H1 (cell line): ENCODE measurements around the gene DEGS1. TPM values are rescaled to one million over a fixed set of nuclear protein-coding genes. Genes with fewer than 3 reads are reported as not detected.
"Not testable (repeated sequence)": the region's sequence is repeated elsewhere in the genome, so short reads cannot be mapped to it uniquely, and the experiment has no call there.

Experiments
- CTCF ChIA-PET: fragments of 300-600 bp; sonication (Branson Sonifier 250); formaldehyde crosslinking; loops from one replicate; lab custom pipeline; 2021; ENCODE audit not compliant: partially characterized antibody; lab: Charles Lee
- POLR2A ChIA-PET: fragments of 300-600 bp; sonication (Branson Sonifier 250); formaldehyde crosslinking; loops from one replicate; lab custom pipeline; 2021; ENCODE audit warnings: inconsistent platforms; ENCODE audit not compliant: partially characterized antibody; lab: Charles Lee
- DNase-seq, 2 experiments: peaks; one replicate each; pipeline versions ENCODE4 v3.0.0 to v3.0.0-alpha.2; 2010 to 2022; ENCODE audit warnings: low spot score in 2 of 2, low read depth in 1 of 2, mixed read lengths in 1 of 2
- FAIRE-seq: peaks from 2 replicates; lab custom pipeline; 2011; peaks lifted over from hg19 to GRCh38; lab: Jason Lieb, UNC
- H2AFZ ChIP-seq: 2 replicates; pipeline ENCODE4 v1.8.1; 2012; ENCODE audit warnings: low read length, inconsistent platforms
- H2AK5ac ChIP-seq: 2 replicates; pipeline ENCODE4 v1.6.1; 2013; ENCODE audit warnings: low read depth, low read length
- H2BK120ac ChIP-seq: replicated peaks from 2 replicates; pipeline ENCODE3; 2013; ENCODE audit warnings: low read depth, low read length, inconsistent platforms
- H2BK12ac ChIP-seq: 2 replicates; pipeline ENCODE4 v1.6.1; 2013; ENCODE audit warnings: low read depth, low read length
- H2BK15ac ChIP-seq: 2 replicates; pipeline ENCODE4 v1.6.1; 2013; ENCODE audit warnings: low read length
- H2BK20ac ChIP-seq: 2 replicates; pipeline ENCODE4 v1.6.1; 2013; ENCODE audit warnings: low read length
- H2BK5ac ChIP-seq: 2 replicates; pipeline ENCODE4 v1.6.1; 2013; ENCODE audit warnings: low read depth, low read length
- H3K14ac ChIP-seq: 2 replicates; pipeline ENCODE4 v1.6.1; 2013; ENCODE audit warnings: inconsistent platforms; ENCODE audit not compliant: insufficient read length
- H3K18ac ChIP-seq: 2 replicates; pipeline ENCODE4 v1.6.1; 2013; ENCODE audit warnings: low read length; ENCODE audit errors: extremely low read depth
- H3K23ac ChIP-seq: 2 replicates; pipeline ENCODE4 v1.6.1; 2013; ENCODE audit warnings: inconsistent platforms; ENCODE audit not compliant: insufficient read length
- H3K23me2 ChIP-seq: 2 replicates; pipeline ENCODE4 v1.6.1; 2013; ENCODE audit warnings: low read depth, low read length
- H3K27ac ChIP-seq: 2 replicates; pipeline ENCODE4 v1.6.1; 2011; ENCODE audit warnings: low read depth, low read length, inconsistent platforms
- H3K27me3 ChIP-seq, 4 experiments: replicated peaks in 1 of 4; 1 replicate in 1 of 4; 2 replicates in 3 of 4; pipeline versions ENCODE4 v1.6.1 to v1.8.1; 2011 to 2013; ENCODE audit warnings: low read length in 3 of 4, mild to moderate bottlenecking in 3 of 4, inconsistent platforms in 2 of 4, mixed read lengths in 2 of 4, moderate library complexity in 1 of 4; ENCODE audit not compliant: control insufficient read depth in 3 of 4, insufficient read depth in 3 of 4; ENCODE audit errors: extremely low read depth in 1 of 4
- H3K36me3 ChIP-seq, 4 experiments: 2 replicates each; pipeline versions ENCODE4 v1.6.1 to v1.8.1; 2011 to 2013; ENCODE audit warnings: mild to moderate bottlenecking in 4 of 4, low read length in 3 of 4, moderate library complexity in 2 of 4, control low read depth in 1 of 4, inconsistent platforms in 1 of 4; ENCODE audit not compliant: insufficient read depth in 4 of 4, control insufficient read depth in 2 of 4
- H3K4ac ChIP-seq: replicated peaks from 2 replicates; pipeline ENCODE3; 2013; ENCODE audit warnings: low read length, low read depth, mixed read lengths, inconsistent platforms; ENCODE audit not compliant: insufficient read length
- H3K4me1 ChIP-seq, 4 experiments: replicated peaks in 1 of 4; 1 replicate in 1 of 4; 2 replicates in 3 of 4; pipeline versions ENCODE4 v1.6.1 to v1.8.1; 2011 to 2013; ENCODE audit warnings: low read length in 3 of 4, inconsistent platforms in 2 of 4, mixed read lengths in 1 of 4; ENCODE audit not compliant: insufficient read depth in 4 of 4, control insufficient read depth in 3 of 4
- H3K4me2 ChIP-seq, 2 experiments: 2 replicates each; pipeline versions ENCODE4 v1.6.1 to v1.8.1; 2011 to 2013; ENCODE audit warnings: low read depth in 2 of 2, low read length in 2 of 2, control low read depth in 1 of 2, inconsistent platforms in 1 of 2, mild to moderate bottlenecking in 1 of 2; ENCODE audit not compliant: insufficient read depth in 1 of 2
- H3K4me3 ChIP-seq, 4 experiments: fragments of 200-600, 300-600 bp in 1 of 4; sonication (generic), shearing (Covaris generic), sonication (Bioruptor Twin) in 1 of 4; 2 replicates each; pipeline versions ENCODE4 v1.5.1 to v1.8.1; 2011 to 2016; ENCODE audit warnings: low read length in 4 of 4, low read depth in 3 of 4, control low read depth in 2 of 4, inconsistent platforms in 2 of 4, mild to moderate bottlenecking in 2 of 4, mixed read lengths in 1 of 4, moderate library complexity in 1 of 4; ENCODE audit not compliant: insufficient read depth in 2 of 4; ENCODE audit errors: extremely low read depth in 1 of 4
- H3K56ac ChIP-seq: replicated peaks from 2 replicates; pipeline ENCODE3; 2013; ENCODE audit warnings: low read depth, mild to moderate bottlenecking, mixed read lengths, low read length, inconsistent platforms; ENCODE audit not compliant: insufficient read length
- H3K79me1 ChIP-seq: 2 replicates; pipeline ENCODE4 v1.6.1; 2013; ENCODE audit warnings: low read depth, low read length, control low read depth
- H3K79me2 ChIP-seq, 2 experiments: 2 replicates each; pipeline versions ENCODE4 v1.6.1 to v1.8.1; 2012 to 2013; ENCODE audit warnings: low read length in 2 of 2, mild to moderate bottlenecking in 2 of 2, inconsistent platforms in 1 of 2; ENCODE audit not compliant: insufficient read depth in 2 of 2, control insufficient read depth in 1 of 2
- H3K9ac ChIP-seq, 4 experiments: replicated peaks in 1 of 4; 1 replicate in 1 of 4; 2 replicates in 3 of 4; pipeline versions ENCODE4 v1.6.1 to v1.8.1; 2011 to 2013; ENCODE audit warnings: low read depth in 3 of 4, low read length in 3 of 4, control low read depth in 2 of 4, mild to moderate bottlenecking in 2 of 4, moderate library complexity in 2 of 4, inconsistent platforms in 1 of 4; ENCODE audit errors: extremely low read depth in 1 of 4
- H3K9me3 ChIP-seq, 2 experiments: 2 replicates each; pipeline versions ENCODE4 v1.6.1 to v1.8.1; 2012 to 2013; ENCODE audit warnings: mild to moderate bottlenecking in 2 of 2, moderate library complexity in 2 of 2, control low read depth in 1 of 2, inconsistent platforms in 1 of 2, low read depth in 1 of 2, low read length in 1 of 2, mixed read lengths in 1 of 2; ENCODE audit not compliant: insufficient read depth in 2 of 2
- H4K20me1 ChIP-seq, 2 experiments: replicated peaks in 1 of 2; 2 replicates each; pipeline versions ENCODE3 to v1.8.1; 2011 to 2013; ENCODE audit warnings: inconsistent platforms in 2 of 2, low read length in 2 of 2, mild to moderate bottlenecking in 1 of 2; ENCODE audit not compliant: insufficient read depth in 2 of 2, control insufficient read depth in 1 of 2
- H4K5ac ChIP-seq: 2 replicates; pipeline ENCODE4 v1.6.1; 2013; ENCODE audit warnings: low read length, low read depth, mixed read lengths, inconsistent platforms; ENCODE audit not compliant: insufficient read length
- H4K8ac ChIP-seq: 2 replicates; pipeline ENCODE4 v1.8.0; 2013; ENCODE audit warnings: mild to moderate bottlenecking, moderate library complexity, low read length, inconsistent platforms; ENCODE audit not compliant: insufficient read depth; ENCODE audit errors: extremely low read depth
- H4K91ac ChIP-seq: replicated peaks from 2 replicates; pipeline ENCODE3; 2013; ENCODE audit warnings: low read length, mixed read lengths, inconsistent platforms; ENCODE audit not compliant: insufficient read length
- CBX8 ChIP-seq: fragments of 300-800, 300-1000 bp; sonication (generic); IDR thresholded peaks from 2 replicates; pipeline ENCODE4 v1.7.1; 2016; ENCODE audit warnings: low read depth, low read length, borderline replicate concordance
- CHD2 ChIP-seq: IDR thresholded peaks from 2 replicates; pipeline ENCODE4 v1.6.1; 2012; ENCODE audit warnings: low read length, improper control_type of control experiment
- CREB1 ChIP-seq: IDR thresholded peaks from 2 replicates; pipeline ENCODE4 v1.6.1; 2012; ENCODE audit warnings: inconsistent platforms
- FOSL1 ChIP-seq: IDR thresholded peaks from 2 replicates; pipeline ENCODE4 v1.6.1; 2011; ENCODE audit warnings: mild to moderate bottlenecking, low read depth, low read length, moderate library complexity; ENCODE audit not compliant: insufficient read depth
- GTF2F1 ChIP-seq: IDR thresholded peaks from 2 replicates; pipeline ENCODE4 v1.6.1; 2012; ENCODE audit warnings: low read depth, low read length, improper control_type of control experiment, borderline replicate concordance
- RAD21 ChIP-seq, 2 experiments: IDR thresholded peaks in 1 of 2; conservative IDR thresholded peaks in 1 of 2; 2 replicates each; pipeline ENCODE4 v1.6.1; 2011; ENCODE audit warnings: low read depth in 2 of 2, low read length in 2 of 2, improper control_type of control experiment in 1 of 2, inconsistent platforms in 1 of 2, mild to moderate bottlenecking in 1 of 2, moderate library complexity in 1 of 2
- WGBS, 2 experiments: shearing (Covaris generic) in 1 of 2; methylation state at CpG; one replicate each; pipeline versions ENCODE4 v1.1.6 to v1.1.7; 2013 to 2015; ENCODE audit warnings: low lambda C conversion rate in 2 of 2, mixed read lengths in 2 of 2, inconsistent platforms in 1 of 2, low coverage in 1 of 2, missing lambda C conversion rate in 1 of 2; ENCODE audit not compliant: insufficient replicate concordance in 2 of 2, insufficient coverage in 1 of 2, insufficient read length in 1 of 2; ENCODE audit errors: extremely low coverage in 1 of 2, missing lambda C conversion rate in 1 of 2; 5-methylcytosine and 5-hydroxymethylcytosine counted together
- polyA plus RNA-seq, 7 experiments: library from polyadenylated mRNA; depleted of rRNA in 3 of 7; stranded (reverse) in 5 of 7; unstranded in 2 of 7; fragments of >200 nt in 5 of 7; fragments of 200-250 nt in 2 of 7; gene quantifications; 1 replicate in 5 of 7; 2 replicates in 1 of 7; 4 replicates in 1 of 7; pipeline versions ENCODE4 v1.2.1 to v1.2.3, GENCODE V29; 2011 to 2013; ENCODE audit warnings: missing spikeins in 2 of 7, mixed read lengths in 2 of 7
- total RNA-seq: library from RNA; stranded (reverse); fragmentation: NEBNext Ultra II Directional; extraction: Animal tissue kit (Norgen Biotek cat#: 25700); gene quantifications from 2 replicates; pipeline ENCODE4 v1.2.1, GENCODE V29; 2021
- TF ChIP-seq, protein P1 (sequence below): IDR thresholded peaks from 2 replicates; pipeline ENCODE4 v1.6.1; 2012; ENCODE audit warnings: low read length, inconsistent platforms
- TF ChIP-seq, protein P2 (sequence below): IDR thresholded peaks from 2 replicates; pipeline ENCODE4 v1.6.1; 2011; ENCODE audit warnings: low read depth, mild to moderate bottlenecking, low read length; ENCODE audit not compliant: insufficient read depth

Gene DEGS1
- total and polyA plus RNA-seq, 2 of the 8 experiments (the other 6 are each of a cell fraction or from before 2014, with no cell fraction given): 46.1 to 114 TPM

DNA sequence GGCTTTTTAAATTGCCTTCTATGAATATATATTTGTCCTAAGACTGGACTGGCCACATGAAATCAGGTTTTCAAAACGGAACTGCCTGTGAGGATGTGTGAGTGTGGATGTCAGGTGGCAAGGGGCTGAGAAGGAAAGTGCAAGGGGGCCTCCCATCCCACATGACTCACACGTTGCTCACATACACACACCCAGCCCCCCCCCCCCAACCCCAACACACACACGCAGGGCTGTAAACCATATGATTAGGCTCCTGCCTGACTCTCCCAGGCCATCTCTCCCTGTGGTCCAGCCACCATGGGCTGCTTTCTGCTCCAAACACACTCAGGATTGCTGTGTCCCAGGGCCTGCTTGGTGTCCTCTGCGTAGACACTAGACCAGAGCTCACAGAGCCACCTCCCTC is 22.4 kb downstream of the DEGS1 start (continued):
- TF ChIP-seq, protein P1, sequence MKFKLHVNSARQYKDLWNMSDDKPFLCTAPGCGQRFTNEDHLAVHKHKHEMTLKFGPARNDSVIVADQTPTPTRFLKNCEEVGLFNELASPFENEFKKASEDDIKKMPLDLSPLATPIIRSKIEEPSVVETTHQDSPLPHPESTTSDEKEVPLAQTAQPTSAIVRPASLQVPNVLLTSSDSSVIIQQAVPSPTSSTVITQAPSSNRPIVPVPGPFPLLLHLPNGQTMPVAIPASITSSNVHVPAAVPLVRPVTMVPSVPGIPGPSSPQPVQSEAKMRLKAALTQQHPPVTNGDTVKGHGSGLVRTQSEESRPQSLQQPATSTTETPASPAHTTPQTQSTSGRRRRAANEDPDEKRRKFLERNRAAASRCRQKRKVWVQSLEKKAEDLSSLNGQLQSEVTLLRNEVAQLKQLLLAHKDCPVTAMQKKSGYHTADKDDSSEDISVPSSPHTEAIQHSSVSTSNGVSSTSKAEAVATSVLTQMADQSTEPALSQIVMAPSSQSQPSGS: no peak
- TF ChIP-seq RAD21 (IDR thresholded peaks at IDR 0.05 in 1 of 2, conservative IDR thresholded peaks at IDR 0.05 in 1 of 2; ENCODE audit: low read depth in 2 of 2, low read length in 2 of 2): no peak
- no peak for TF ChIP-seq CREB1
- no peak for TF ChIP-seq CHD2
- no peak for TF ChIP-seq GTF2F1
- TF ChIP-seq CBX8: no peak
- TF ChIP-seq, protein P2, sequence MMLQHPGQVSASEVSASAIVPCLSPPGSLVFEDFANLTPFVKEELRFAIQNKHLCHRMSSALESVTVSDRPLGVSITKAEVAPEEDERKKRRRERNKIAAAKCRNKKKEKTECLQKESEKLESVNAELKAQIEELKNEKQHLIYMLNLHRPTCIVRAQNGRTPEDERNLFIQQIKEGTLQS: no peak
- no peak for TF ChIP-seq FOSL1

DNA sequence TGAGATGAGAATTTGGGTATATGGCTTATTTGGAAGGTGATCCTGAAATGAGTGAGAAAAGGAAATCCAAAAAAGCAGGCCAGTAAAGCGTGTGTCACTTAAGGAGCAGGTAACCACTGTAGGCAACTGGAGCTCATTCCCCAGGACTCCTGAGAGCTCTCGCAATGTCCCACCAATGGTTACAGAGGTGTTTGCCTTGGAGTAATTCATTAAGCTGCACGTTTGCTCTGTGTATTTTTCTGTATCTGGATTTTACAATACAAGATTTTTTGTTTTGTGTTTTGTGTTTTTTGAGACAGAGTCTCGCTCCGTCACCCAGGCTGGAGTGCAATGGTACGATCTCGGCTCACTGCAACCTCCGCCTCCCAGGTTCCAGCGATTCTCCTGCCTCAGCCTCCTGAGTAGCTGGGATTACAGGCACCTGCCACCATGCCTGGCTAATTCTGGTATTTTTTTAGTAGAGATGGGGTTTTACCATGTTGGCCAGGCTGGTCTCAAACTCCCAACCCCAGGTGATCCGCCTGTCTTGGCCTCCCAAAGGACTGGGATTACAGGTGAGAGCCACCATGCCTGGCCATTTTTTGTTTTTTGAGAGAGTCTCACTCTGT is 23.0 kb downstream of the DEGS1 start:
- not testable (repeated sequence) for H2AK5ac ChIP-seq, H3K4me3 ChIP-seq, H3K79me1 ChIP-seq, DNase-seq, H2BK20ac ChIP-seq, H4K5ac ChIP-seq, H3K18ac ChIP-seq, H3K9ac ChIP-seq, H3K9me3 ChIP-seq, H3K36me3 ChIP-seq, H3K27ac ChIP-seq, H2BK15ac ChIP-seq, H2BK12ac ChIP-seq, H2BK5ac ChIP-seq, H4K20me1 ChIP-seq, FAIRE-seq, H3K23me2 ChIP-seq, H3K14ac ChIP-seq, H3K27me3 ChIP-seq, H3K4ac ChIP-seq, H3K79me2 ChIP-seq, H3K56ac ChIP-seq, H3K23ac ChIP-seq, H4K91ac ChIP-seq, H3K4me2 ChIP-seq, H2BK120ac ChIP-seq, H2AFZ ChIP-seq, H4K8ac ChIP-seq
- peaks cover 1 to 12% (median 10%) of the 10 kb centered on the region in 4 experiments for H3K4me1 ChIP-seq
- ChIA-PET POLR2A (interaction anchor here (0.5 to 3.2 kb wide), 3 partner anchors 7 to 51 kb away, joined by 3 to 22 read pairs (median 3); no protein-coding TSS in a partner anchor), CTCF (interaction anchor here (0.7 kb wide), 1 partner anchor 129 kb away, joined by 4 read pairs; no protein-coding TSS in a partner anchor)
- 86% methylated on average over 10 of the region's 10 CpGs; no CpG with 5 or more reads in 1 of the 2 experiments for WGBS, 2 experiments
